AG09319 (cell line): Measurements from ENCODE around the gene OSBP2.
"Not testable (repeated sequence)": the region's sequence is repeated elsewhere in the genome, so short reads cannot be mapped to it uniquely, and the experiment has no call there.

Source experiments
- DNase-seq: peaks from one replicate; pipeline ENCODE4 v3.0.0-alpha.2; 2010; ENCODE audit warnings: low read depth; ENCODE audit errors: extremely low read depth
- TF ChIP-seq, protein P1 (sequence below): IDR thresholded peaks from 2 replicates; pipeline ENCODE4 v1.5.1; 2011; ENCODE audit warnings: low read depth, mild to moderate bottlenecking, inconsistent platforms, low read length, moderate library complexity

Gene OSBP2

DNA sequence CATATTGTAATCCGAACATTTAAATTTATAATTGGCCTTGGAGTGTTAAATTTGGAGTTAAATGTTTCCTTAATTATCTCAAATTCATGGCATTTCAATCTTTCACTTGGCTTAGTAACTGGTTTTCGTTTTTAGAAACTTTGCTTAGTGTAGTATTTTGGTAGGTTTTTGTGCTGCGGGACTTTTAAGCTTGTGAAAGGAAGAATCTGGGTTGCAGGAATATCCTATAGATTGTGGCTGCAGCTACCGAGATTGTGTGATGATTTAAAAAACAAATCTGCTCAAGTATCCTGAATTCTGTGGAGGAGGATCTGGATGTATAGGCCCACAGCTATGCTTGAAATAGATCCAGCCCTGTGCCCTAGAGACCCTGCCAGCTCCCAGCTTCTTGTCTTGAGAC is 27.1 kb downstream of the OSBP2 start:
- TF ChIP-seq, protein P1, sequence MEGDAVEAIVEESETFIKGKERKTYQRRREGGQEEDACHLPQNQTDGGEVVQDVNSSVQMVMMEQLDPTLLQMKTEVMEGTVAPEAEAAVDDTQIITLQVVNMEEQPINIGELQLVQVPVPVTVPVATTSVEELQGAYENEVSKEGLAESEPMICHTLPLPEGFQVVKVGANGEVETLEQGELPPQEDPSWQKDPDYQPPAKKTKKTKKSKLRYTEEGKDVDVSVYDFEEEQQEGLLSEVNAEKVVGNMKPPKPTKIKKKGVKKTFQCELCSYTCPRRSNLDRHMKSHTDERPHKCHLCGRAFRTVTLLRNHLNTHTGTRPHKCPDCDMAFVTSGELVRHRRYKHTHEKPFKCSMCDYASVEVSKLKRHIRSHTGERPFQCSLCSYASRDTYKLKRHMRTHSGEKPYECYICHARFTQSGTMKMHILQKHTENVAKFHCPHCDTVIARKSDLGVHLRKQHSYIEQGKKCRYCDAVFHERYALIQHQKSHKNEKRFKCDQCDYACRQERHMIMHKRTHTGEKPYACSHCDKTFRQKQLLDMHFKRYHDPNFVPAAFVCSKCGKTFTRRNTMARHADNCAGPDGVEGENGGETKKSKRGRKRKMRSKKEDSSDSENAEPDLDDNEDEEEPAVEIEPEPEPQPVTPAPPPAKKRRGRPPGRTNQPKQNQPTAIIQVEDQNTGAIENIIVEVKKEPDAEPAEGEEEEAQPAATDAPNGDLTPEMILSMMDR, result no peak
- no peak for DNase-seq

DNA sequence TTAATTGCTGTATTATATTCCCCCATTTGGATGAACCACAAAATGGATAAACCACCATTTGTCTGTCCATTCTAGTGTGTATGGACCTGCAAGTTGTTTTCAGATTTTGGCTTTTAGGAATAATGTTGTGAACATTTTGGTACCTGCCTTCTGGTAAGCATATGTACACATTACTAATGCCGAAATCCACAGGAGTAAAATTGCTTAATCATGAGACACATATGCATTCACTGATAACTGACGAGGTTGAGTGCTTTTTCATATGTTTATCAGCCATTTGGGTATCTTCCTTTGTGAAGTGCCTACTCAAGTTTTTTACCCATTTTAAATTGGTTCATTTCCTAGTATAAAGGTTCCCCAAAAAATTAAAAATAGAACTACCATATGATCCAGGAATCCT is 34.2 kb downstream of the OSBP2 start:
- TF ChIP-seq, protein P1, result no peak
- no peak for DNase-seq

DNA sequence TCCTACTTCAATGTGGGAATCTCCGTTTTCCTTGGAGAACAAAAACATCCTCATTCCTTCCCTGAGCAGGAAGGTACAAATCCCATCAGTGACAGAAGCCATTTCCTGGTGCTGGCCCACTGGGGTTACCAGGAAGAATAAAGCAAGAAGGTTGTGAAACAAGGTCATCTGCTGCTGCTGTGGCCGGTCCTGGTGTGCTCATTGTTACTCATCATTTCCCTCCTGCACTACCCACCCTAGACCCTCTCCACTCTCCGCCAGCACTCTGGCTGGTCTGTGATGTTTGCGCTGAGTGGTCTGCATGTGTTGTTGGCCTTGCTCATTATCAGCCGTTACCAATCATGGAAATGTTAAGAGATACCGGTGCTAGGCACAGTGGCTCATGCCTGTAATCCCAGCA is 37.0 kb downstream of the OSBP2 start:
- TF ChIP-seq, protein P1, result no peak
- DNase-seq, result no peak

DNA sequence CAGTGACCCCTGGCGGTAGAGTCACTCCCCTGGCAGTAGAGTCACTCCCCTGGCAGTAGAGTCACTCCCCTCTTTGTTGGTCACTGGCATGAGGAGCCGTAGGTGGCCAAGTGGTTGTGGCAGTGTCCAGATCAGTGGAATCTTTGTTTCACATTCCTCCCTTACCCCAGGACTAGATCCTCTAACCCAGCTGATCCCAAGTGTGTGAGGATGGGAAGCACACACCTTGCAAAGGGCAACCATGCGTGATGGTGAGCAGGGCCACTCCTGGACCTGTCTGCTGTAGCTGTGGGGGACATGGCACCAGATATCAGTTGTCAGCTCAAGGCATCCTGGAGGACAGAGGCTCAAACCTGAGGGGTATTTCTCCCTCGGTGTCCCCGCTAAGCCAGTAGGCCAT is 37.8 kb downstream of the OSBP2 start:
- DNase-seq, result no peak
- TF ChIP-seq, protein P1, result no peak

DNA sequence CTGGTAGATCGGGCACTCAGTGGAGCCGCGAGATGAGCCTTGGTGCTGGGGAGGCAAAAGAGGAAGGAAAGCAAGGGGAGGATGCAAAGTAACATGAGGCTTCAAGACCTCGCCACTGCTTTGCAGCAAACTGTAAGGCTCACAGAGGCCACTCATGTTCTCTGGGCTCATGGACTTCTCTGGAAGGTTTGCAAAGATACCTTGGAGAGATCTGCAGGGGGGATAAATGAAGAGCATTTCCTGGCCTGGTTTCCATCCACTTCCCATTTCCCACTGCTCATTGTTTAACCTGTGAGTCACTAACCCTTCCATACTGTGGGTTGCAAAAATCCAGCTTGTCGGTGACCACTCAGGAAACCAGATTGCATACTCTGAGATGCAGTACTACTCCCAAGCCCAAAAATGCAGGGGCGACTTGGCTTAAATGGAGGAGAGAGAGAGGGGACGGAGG is 38.5 kb downstream of the OSBP2 start:
- DNase-seq, result no peak
- TF ChIP-seq, protein P1, result no peak

DNA sequence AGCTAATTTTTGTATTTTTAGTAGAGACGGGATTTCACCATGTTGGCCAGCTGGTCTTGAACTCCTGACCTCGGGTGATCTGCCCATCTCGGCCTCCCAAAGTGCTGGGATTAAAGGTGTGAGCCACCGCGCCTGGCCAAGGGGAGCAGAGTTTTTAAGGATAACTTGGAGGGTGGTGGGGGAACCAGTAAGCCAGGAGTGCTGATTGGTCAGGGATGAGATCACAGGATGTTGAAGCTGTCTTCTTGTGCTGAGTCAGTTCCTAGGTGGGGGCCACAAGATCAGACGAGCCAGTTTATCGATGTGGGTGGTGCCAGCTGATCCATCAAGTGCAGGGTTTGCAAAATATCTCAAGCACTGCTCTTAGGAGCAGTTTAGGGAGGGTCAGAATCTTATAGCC is 45.3 kb downstream of the OSBP2 start:
- not testable (repeated sequence) for DNase-seq

DNA sequence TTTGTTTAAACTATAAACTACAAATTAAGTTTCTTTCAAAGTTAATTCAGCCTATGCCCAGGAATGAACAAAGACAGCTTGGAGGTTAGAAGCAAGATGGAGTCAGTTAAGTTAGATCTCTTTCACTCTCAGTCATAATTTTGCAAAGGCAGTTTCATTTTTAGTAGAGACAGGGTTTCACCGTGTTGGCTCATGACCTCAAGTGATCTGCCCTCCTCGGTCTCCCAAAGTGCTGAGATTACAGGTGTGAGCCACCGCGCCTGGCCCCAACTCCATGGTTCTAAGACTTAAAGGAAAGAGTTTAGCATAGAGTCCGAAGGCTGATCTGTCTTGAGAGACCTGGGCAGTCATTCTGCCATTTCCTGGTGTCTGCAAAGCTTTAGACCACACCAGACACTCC is 45.8 kb downstream of the OSBP2 start:
- not testable (repeated sequence) for DNase-seq

DNA sequence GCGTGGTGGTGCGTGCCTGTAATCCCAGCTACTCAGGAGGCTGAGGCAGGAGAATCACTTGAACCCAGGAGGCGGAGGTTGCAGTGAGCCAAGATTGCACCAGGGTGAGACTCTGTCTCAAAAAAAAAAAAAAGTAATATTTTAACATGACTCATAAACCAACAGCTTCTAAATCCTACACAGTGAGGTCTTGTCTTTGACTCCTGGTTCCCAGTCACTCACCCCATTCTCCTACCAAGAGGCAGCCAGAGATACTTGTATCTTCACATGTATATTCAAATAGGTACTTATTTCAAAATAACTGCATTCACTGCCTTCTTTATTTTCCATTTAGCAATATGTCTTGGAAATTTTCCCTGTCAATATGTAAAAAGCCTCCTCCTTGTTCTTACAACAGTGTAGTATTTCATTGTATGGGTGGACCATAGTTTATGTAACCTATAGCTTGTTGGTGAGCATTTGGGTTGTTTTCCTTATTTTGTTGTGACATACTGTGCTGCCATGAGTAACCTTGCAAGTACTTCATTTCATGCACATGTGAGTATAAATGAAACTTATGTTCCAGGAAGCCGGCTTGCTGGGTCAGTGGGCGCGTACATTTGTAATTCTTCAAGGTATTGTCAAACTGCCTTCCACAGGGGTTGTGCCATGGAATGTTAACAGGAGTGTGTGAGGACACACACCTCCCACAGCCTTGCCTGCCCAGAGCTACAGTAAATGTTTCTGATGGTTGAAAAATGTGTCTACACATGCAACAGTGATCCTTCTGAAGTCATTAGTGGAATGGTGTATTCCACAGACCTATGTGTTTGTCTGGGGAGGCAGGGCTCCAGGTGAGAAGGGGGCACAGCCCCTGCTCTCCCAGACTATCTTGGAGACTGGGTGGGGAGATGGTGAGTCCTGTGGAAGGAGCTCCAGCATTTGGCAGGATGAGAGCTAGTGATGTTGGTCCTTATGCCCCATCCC is 47.9 kb downstream of the OSBP2 start:
- DNase-seq, result no peak
- TF ChIP-seq, protein P1, result no peak
